Thoracic aorta endothelial cell (primary cell): Measurements from ENCODE around the gene ZNF440. TPM values are rescaled to one million over a fixed set of nuclear protein-coding genes. Genes with fewer than 3 reads are reported as not detected.

Experiments used
- total RNA-seq: library from RNA; depleted of rRNA; stranded (reverse); fragments of >200 nt; gene quantifications from 2 replicates; pipeline ENCODE4 v1.2.3, GENCODE V29; 2012

Gene ZNF440
- 12.4 TPM in 2 replicates for total RNA-seq

GRCh38 chr19:11814029-11814699, at the start of gene ZNF440:
TSS of gene ZNF440 (plus strand) at chr19:11814273. CDS start at chr19:11814448, 175 bp downstream.

GRCh38 chr19:11766597-11767591, 47.2 kb upstream of the ZNF440 start, which contains the start of gene ZNF441:
TSS of gene ZNF441 (plus strand) at chr19:11767000. CDS start at chr19:11767194, 194 bp downstream.

GRCh38 chr19:11798391-11799330, 15.4 kb upstream of the ZNF440 start, which contains the start of gene ZNF491:
TSS of gene ZNF491 (plus strand) at chr19:11798523. CDS start at chr19:11805954, 7,431 bp downstream.

GRCh38 chr19:11848594-11849469, 34.8 kb downstream of the ZNF440 start, which contains the start of gene ZNF439:
TSS of gene ZNF439 (plus strand) at chr19:11848726. CDS start at chr19:11848868, 142 bp downstream.

Other genes starting within 250 kb of the ZNF440 start
- gene ACP5, start 236.6 kb upstream of the ZNF440 start, total RNA-seq = not detected in 2 replicates
- gene ZNF627, start 216.8 kb upstream of the ZNF440 start, total RNA-seq = 17.6 and 18.6 TPM in 2 replicates
- 6.4 and 6.9 TPM in 2 replicates for gene ZNF823, start 75.3 kb upstream of the ZNF440 start, total RNA-seq
- gene ZNF441, start 47.3 kb upstream of the ZNF440 start, total RNA-seq = 7.2 and 7.6 TPM in 2 replicates
- 0.65 and 0.93 TPM in 2 replicates for gene ZNF491, start 15.8 kb upstream of the ZNF440 start, total RNA-seq
- 0.29 and 0.66 TPM in 2 replicates for gene ZNF439, start 34.5 kb downstream of the ZNF440 start, total RNA-seq
- gene ZNF69, start 73.5 kb downstream of the ZNF440 start, total RNA-seq = 1.4 and 6.8 TPM in 2 replicates
- 9.4 and 9.7 TPM in 2 replicates for gene ZNF700, start 110.8 kb downstream of the ZNF440 start, total RNA-seq
- gene ZNF763, start 150.8 kb downstream of the ZNF440 start, total RNA-seq = 0.57 and 1.3 TPM in 2 replicates
- gene ZNF433, start 221.4 kb downstream of the ZNF440 start, total RNA-seq = 1.9 and 4.5 TPM in 2 replicates
- 0.29 and 0.80 TPM in 2 replicates for gene ZNF878, start 238.7 kb downstream of the ZNF440 start, total RNA-seq